Loucy (cell line): ENCODE measurements around the gene MPPE1.

Experiments used
- EZH2phosphoT487 ChIP-seq: fragments of 200-600 bp; IDR thresholded peaks from 2 replicates; pipeline ENCODE4 v1.6.1; 2018; ENCODE audit warnings: antibody characterized with exemption, mild to moderate bottlenecking, moderate library complexity, borderline replicate concordance
- TF ChIP-seq, protein P1 (sequence below): fragments of 200-600 bp; sonication (generic); conservative IDR thresholded peaks from 2 replicates; pipeline ENCODE4 v1.5.1; 2014; ENCODE audit warnings: mild to moderate bottlenecking, antibody characterized with exemption, low read length

DNA sequence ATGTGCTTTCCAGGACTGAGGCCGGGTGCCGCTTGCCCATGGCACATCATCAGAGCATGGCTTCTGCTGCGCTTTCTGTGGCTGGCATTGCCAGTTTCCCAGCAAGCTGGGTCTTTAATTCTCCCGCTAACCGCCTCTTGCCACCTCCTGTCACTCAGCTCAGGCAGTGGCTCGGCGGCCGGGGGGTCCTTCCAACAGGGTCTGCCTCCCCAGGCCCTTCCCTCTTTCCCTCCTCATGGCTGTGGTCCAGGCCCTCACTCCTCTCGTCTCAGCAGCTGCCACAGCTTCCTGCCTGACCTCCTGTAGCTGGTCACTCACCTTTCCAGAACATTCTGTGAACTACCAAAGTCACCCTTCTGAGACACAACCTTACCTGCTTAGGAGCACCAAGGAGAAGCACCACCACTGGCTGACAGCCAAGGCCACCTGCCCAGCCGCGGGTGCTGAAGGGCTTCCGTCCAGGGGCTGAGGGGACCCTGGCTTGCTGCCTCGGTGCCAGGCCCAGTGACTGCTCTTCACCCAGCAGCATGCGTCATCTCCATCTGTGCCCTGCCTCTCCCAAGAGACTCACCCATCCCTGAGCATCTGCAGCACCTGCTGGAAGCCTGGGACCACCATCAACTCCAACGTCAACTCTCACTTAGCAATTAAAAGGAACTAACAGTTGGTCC is 34.3 kb downstream of the MPPE1 start:
- TF ChIP-seq, protein P1, sequence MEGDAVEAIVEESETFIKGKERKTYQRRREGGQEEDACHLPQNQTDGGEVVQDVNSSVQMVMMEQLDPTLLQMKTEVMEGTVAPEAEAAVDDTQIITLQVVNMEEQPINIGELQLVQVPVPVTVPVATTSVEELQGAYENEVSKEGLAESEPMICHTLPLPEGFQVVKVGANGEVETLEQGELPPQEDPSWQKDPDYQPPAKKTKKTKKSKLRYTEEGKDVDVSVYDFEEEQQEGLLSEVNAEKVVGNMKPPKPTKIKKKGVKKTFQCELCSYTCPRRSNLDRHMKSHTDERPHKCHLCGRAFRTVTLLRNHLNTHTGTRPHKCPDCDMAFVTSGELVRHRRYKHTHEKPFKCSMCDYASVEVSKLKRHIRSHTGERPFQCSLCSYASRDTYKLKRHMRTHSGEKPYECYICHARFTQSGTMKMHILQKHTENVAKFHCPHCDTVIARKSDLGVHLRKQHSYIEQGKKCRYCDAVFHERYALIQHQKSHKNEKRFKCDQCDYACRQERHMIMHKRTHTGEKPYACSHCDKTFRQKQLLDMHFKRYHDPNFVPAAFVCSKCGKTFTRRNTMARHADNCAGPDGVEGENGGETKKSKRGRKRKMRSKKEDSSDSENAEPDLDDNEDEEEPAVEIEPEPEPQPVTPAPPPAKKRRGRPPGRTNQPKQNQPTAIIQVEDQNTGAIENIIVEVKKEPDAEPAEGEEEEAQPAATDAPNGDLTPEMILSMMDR: no peak
- no peak for TF ChIP-seq EZH2phosphoT487
